Left ventricle myocardium inferior (tissue), 1 donor: Measurements from ENCODE around the gene CDC42SE1. TPM values are rescaled to one million over a fixed set of nuclear protein-coding genes. Genes with fewer than 3 reads are reported as not detected.
A peak's percentile ranks its signal among the peaks of the same experiment; 100 is the strongest.

Experiments
- DNase-seq: peaks from one replicate; pipeline ENCODE4 v3.0.0-alpha.2; 2020
- H3K27ac ChIP-seq: fragments of 200-600 bp; replicated peaks from 2 replicates; pipeline ENCODE4 v1.8.0; 2021
- H3K27me3 ChIP-seq: fragments of 200-600 bp; 2 replicates; pipeline ENCODE4 v1.8.0; 2021; ENCODE audit warnings: low read depth
- H3K36me3 ChIP-seq: fragments of 200-600 bp; 2 replicates; pipeline ENCODE4 v1.8.0; 2021
- H3K4me1 ChIP-seq: fragments of 200-600 bp; 2 replicates; pipeline ENCODE4 v1.8.0; 2021
- H3K4me3 ChIP-seq: fragments of 200-600 bp; 2 replicates; pipeline ENCODE4 v1.8.0; 2021; ENCODE audit warnings: mild to moderate bottlenecking, moderate library complexity
- H3K9me3 ChIP-seq: fragments of 200-600 bp; replicated peaks from 2 replicates; pipeline ENCODE4 v1.8.0; 2021
- CTCF ChIP-seq: fragments of 200-600 bp; IDR thresholded peaks from 2 replicates; pipeline ENCODE4 v1.8.0; 2021; ENCODE audit warnings: antibody characterized with exemption, mild to moderate bottlenecking, borderline replicate concordance
- intact Hi-C: fragments of 100-400 bp; cut with micrococcal nuclease; formaldehyde crosslinking; loops from one replicate; pipeline ENCODE4 v1.11.0; 2022
- total RNA-seq: library from RNA; stranded (reverse); fragmentation: NEBNext Ultra II Directional; extraction: Animal tissue kit (Norgen Biotek cat#: 25700); gene quantifications from one replicate; pipeline ENCODE4 v1.2.1, GENCODE V29; 2021
- donor health status: DM: no; HTN: yes; CAD: no; lungs with severe emphysema.

The CDC42SE1 gene
- total RNA-seq, 1 donor from 2014 or later: 24.8 TPM

GRCh38 chr1:151008244-151009205, 50.9 kb downstream of the CDC42SE1 start, which contains the start of gene PRUNE1:
TSS of gene PRUNE1 (plus strand) at chr1:151008449. CDS start at chr1:151008633, 184 bp downstream.
- Histone ChIP-seq H3K4me3 (peak within 1 kb of the TSS; percentile 79), H3K36me3 (no peaks in the 10 kb centered on the region), H3K9me3 (no peaks in the 10 kb centered on the region), H3K27ac (peak within 1 kb of the TSS; percentile 94), H3K27me3 (no peaks in the 10 kb centered on the region), H3K4me1 (peaks cover 93% of the 10 kb centered on the region)
- intact Hi-C loops: loop anchor here (10.0 kb wide), 1 partner anchor 56 kb away; the partner anchor contains the start of gene MLLT11
- TF ChIP-seq CTCF: no peak
- peak; percentile 97 for DNase-seq

GRCh38 chr1:151007853-151008243, 51.6 kb downstream of the CDC42SE1 start:
- H3K27me3 ChIP-seq: no peaks in the 10 kb centered on the region
- DNase-seq: no peak
- no peaks in the 10 kb centered on the region for H3K36me3 ChIP-seq
- peak overlapping the region; percentile 79 for H3K4me3 ChIP-seq
- no peak for TF ChIP-seq CTCF
- peak overlapping the region; percentile 94 for H3K27ac ChIP-seq
- intact Hi-C loops: loop anchor here (10.0 kb wide), 1 partner anchor 57 kb away; the partner anchor contains the start of gene MLLT11
- peaks cover 93% of the 10 kb centered on the region for H3K4me1 ChIP-seq
- H3K9me3 ChIP-seq: no peaks in the 10 kb centered on the region

GRCh38 chr1:151006327-151007052, 52.9 kb downstream of the CDC42SE1 start, which contains the start of gene MINDY1:
TSS of gene MINDY1 (minus strand) at chr1:151006902. CDS start at chr1:151002617, 4,285 bp downstream.
- H3K36me3 ChIP-seq: peaks cover 12% of the 10 kb centered on the region
- peak; percentile 62 for TF ChIP-seq CTCF
- H3K27ac ChIP-seq: peak within 1 kb of the TSS; percentile 94
- peak within 1 kb of the TSS; percentile 79 for H3K4me3 ChIP-seq
- peaks cover 93% of the 10 kb centered on the region for H3K4me1 ChIP-seq
- DNase-seq: peak; percentile 49
- H3K27me3 ChIP-seq: no peaks in the 10 kb centered on the region
- H3K9me3 ChIP-seq: no peaks in the 10 kb centered on the region
- intact Hi-C loops: loop anchor here (10.0 kb wide), 1 partner anchor 58 kb away; the partner anchor contains the start of gene MLLT11

GRCh38 chr1:151005729-151006319, 53.6 kb downstream of the CDC42SE1 start:
- no peaks in the 10 kb centered on the region for H3K27me3 ChIP-seq
- peak overlapping the region; percentile 94 for H3K27ac ChIP-seq
- H3K36me3 ChIP-seq: peaks cover 19% of the 10 kb centered on the region
- intact Hi-C loops: loop anchor here (10.0 kb wide), 1 partner anchor 59 kb away; the partner anchor contains the start of gene MLLT11
- no peak for TF ChIP-seq CTCF
- DNase-seq: no peak
- H3K4me1 ChIP-seq: peaks cover 90% of the 10 kb centered on the region
- H3K4me3 ChIP-seq: peak overlapping the region; percentile 79
- no peaks in the 10 kb centered on the region for H3K9me3 ChIP-seq

GRCh38 chr1:151003180-151003579, 56.2 kb downstream of the CDC42SE1 start:
- no peak for DNase-seq
- intact Hi-C loops: loop anchor here (10.0 kb wide), 1 partner anchor 62 kb away; the partner anchor contains the start of gene MLLT11
- peaks cover 46% of the 10 kb centered on the region for H3K36me3 ChIP-seq
- H3K4me1 ChIP-seq: peaks cover 68% of the 10 kb centered on the region
- no peaks in the 10 kb centered on the region for H3K9me3 ChIP-seq
- H3K27me3 ChIP-seq: no peaks in the 10 kb centered on the region
- TF ChIP-seq CTCF: no peak
- peak overlapping the region; percentile 79 for H3K4me3 ChIP-seq
- peak overlapping the region; percentile 68 for H3K27ac ChIP-seq
